Neural progenitor cell (in vitro differentiated cells): Measurements from ENCODE around the gene TEAD1. TPM values are rescaled to one million over a fixed set of nuclear protein-coding genes. Genes with fewer than 3 reads are reported as not detected.

Source experiments
- DNase-seq: peaks from one replicate; pipeline ENCODE4 v3.0.0-alpha.2; 2016; ENCODE audit warnings: low spot score
- H2AFZ ChIP-seq: fragments of 200-600 bp; sonication (generic); replicated peaks from 2 replicates; pipeline ENCODE4 v1.6.1; 2016; ENCODE audit warnings: antibody characterized with exemption
- H3F3A ChIP-seq: fragments of 200-600 bp; sonication (generic); 2 replicates; pipeline ENCODE4 v1.6.1; 2016; ENCODE audit warnings: antibody characterized with exemption, low read depth
- H3K27ac ChIP-seq: fragments of 200-600 bp; sonication (generic); 2 replicates; pipeline ENCODE4 v1.5.1; 2016; ENCODE audit warnings: mild to moderate bottlenecking
- H3K27me3 ChIP-seq: fragments of 200-600 bp; sonication (generic); 2 replicates; pipeline ENCODE4 v1.6.1; 2016; ENCODE audit warnings: mild to moderate bottlenecking, moderate library complexity
- H3K36me3 ChIP-seq: fragments of 200-600 bp; sonication (generic); 2 replicates; pipeline ENCODE4 v1.5.1; 2016
- H3K4me1 ChIP-seq: fragments of 200-600 bp; sonication (generic); 2 replicates; pipeline ENCODE4 v1.6.1; 2016; ENCODE audit warnings: mixed run types
- H3K4me2 ChIP-seq: fragments of 200-600 bp; sonication (generic); 2 replicates; pipeline ENCODE4 v1.6.1; 2016
- H3K4me3 ChIP-seq: fragments of 200-600 bp; sonication (generic); 2 replicates; pipeline ENCODE4 v1.5.1; 2016
- H3K79me2 ChIP-seq: fragments of 200-600 bp; sonication (generic); 2 replicates; pipeline ENCODE4 v1.6.1; 2016; ENCODE audit warnings: low read depth
- H3K9ac ChIP-seq: fragments of 200-600 bp; sonication (generic); 2 replicates; pipeline ENCODE4 v1.6.1; 2016
- H3K9me3 ChIP-seq: fragments of 200-600 bp; sonication (generic); 2 replicates; pipeline ENCODE4 v1.5.1; 2016; ENCODE audit warnings: low read depth
- H4K20me1 ChIP-seq: fragments of 200-600 bp; sonication (generic); 2 replicates; pipeline ENCODE4 v1.6.1; 2016; ENCODE audit warnings: low read depth
- H3K27ac Mint-ChIP-seq: 3 replicates; pipeline ENCODE4 v1.8.0; 2021; ENCODE audit warnings: mixed read lengths
- H3K27me3 Mint-ChIP-seq: 2 replicates; pipeline ENCODE4 v1.8.0; 2022; ENCODE audit warnings: low read depth, mild to moderate bottlenecking, inconsistent platforms, moderate library complexity, mixed read lengths; ENCODE audit not compliant: insufficient read depth
- H3K36me3 Mint-ChIP-seq: 3 replicates; pipeline ENCODE4 v1.8.0; 2021; ENCODE audit warnings: mixed read lengths
- H3K4me1 Mint-ChIP-seq: 3 replicates; pipeline ENCODE4 v1.8.0; 2021; ENCODE audit warnings: mixed read lengths
- H3K4me3 Mint-ChIP-seq: 3 replicates; pipeline ENCODE4 v1.8.0; 2021; ENCODE audit warnings: mild to moderate bottlenecking, moderate library complexity, mixed read lengths
- H3K9me3 Mint-ChIP-seq: 3 replicates; pipeline ENCODE4 v1.8.0; 2020; ENCODE audit warnings: mixed read lengths
- CTCF ChIP-seq: fragments of 200-600 bp; sonication (generic); IDR thresholded peaks from 2 replicates; pipeline ENCODE4 v1.5.1; 2017; ENCODE audit warnings: antibody characterized with exemption, mild to moderate bottlenecking
- EZH2 ChIP-seq: fragments of 200-600 bp; sonication (generic); IDR thresholded peaks from 2 replicates; pipeline ENCODE4 v1.6.1; 2017; ENCODE audit warnings: antibody characterized with exemption, mild to moderate bottlenecking, moderate library complexity
- EZH2phosphoT487 ChIP-seq: fragments of 200-600 bp; sonication (generic); IDR thresholded peaks from 2 replicates; pipeline ENCODE4 v1.6.1; 2017; ENCODE audit warnings: antibody characterized with exemption
- total RNA-seq: library from RNA; depleted of rRNA; stranded (reverse); fragments of >200 nt; gene quantifications from 2 replicates; pipeline ENCODE4 v1.2.3, GENCODE V29; 2015; ENCODE audit warnings: low replicate concordance

Gene TEAD1
- total RNA-seq, 1 donor from 2014 or later = 98.3 TPM

- H3K4me1 Mint-ChIP-seq = peaks cover 37% of the 10 kb centered on the region
- no peaks in the 10 kb centered on the region for H3K27me3 ChIP-seq
- no peaks in the 10 kb centered on the region for H3K27me3 Mint-ChIP-seq
- no peak for DNase-seq
- peaks cover 25% of the 10 kb centered on the region for H3K36me3 Mint-ChIP-seq
- TF ChIP-seq CTCF (no peak), EZH2 (no peak), EZH2phosphoT487 (no peak)
- no peaks in the 10 kb centered on the region for H3K36me3 ChIP-seq
- H2AFZ ChIP-seq = no peak overlapping the region
- H3K27ac ChIP-seq = no peak overlapping the region
- peaks cover 100% of the 10 kb centered on the region for H3K79me2 ChIP-seq
- H3K4me3 Mint-ChIP-seq = no peak overlapping the region
- no peaks in the 10 kb centered on the region for H3K9me3 ChIP-seq
- H3K4me1 ChIP-seq = peaks cover 13% of the 10 kb centered on the region
- no peaks in the 10 kb centered on the region for H3K9me3 Mint-ChIP-seq
- no peaks in the 10 kb centered on the region for H3F3A ChIP-seq
- H4K20me1 ChIP-seq = peaks cover 100% of the 10 kb centered on the region
- H3K27ac Mint-ChIP-seq = no peak overlapping the region
- H3K4me2 ChIP-seq = no peak overlapping the region
- H3K4me3 ChIP-seq = no peak overlapping the region
- no peak overlapping the region for H3K9ac ChIP-seq
These were observed 90.1 kb downstream of the TEAD1 start for GRCh38 chr11:12764187-12764914.

DNA sequence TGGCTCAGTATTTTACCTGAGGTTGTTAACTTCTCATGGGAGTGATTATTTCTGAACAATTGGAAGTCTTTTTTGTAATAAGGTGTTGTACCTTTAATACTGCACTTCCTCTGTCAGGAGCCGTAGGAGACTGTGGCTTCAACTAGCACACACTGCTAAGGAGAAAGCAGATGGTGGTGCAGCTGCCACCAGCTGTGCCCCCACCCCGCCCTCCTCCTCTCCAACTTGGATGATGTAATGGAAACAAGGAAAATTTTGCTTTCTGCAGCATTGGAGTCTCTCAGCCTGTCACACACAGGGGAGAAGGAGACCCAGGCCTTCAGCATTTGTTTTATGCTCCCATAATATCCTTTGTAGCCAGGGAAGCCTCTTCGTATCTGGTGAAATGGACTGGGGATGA is 91.2 kb downstream of the TEAD1 start:
- Histone ChIP-seq H3K4me3 (no peak overlapping the region), H4K20me1 (peaks cover 100% of the 10 kb centered on the region), H3K4me1 (peaks cover 13% of the 10 kb centered on the region), H3F3A (no peaks in the 10 kb centered on the region), H3K9me3 (no peaks in the 10 kb centered on the region), H3K36me3 (no peaks in the 10 kb centered on the region), H3K27me3 (no peaks in the 10 kb centered on the region), H3K4me2 (no peak overlapping the region), H3K27ac (no peak overlapping the region), H2AFZ (no peak overlapping the region), H3K9ac (no peak overlapping the region), H3K79me2 (peaks cover 100% of the 10 kb centered on the region)
- H3K9me3 Mint-ChIP-seq = no peaks in the 10 kb centered on the region
- no peak overlapping the region for H3K27ac Mint-ChIP-seq
- peaks cover 25% of the 10 kb centered on the region for H3K36me3 Mint-ChIP-seq
- no peak overlapping the region for H3K4me3 Mint-ChIP-seq
- no peaks in the 10 kb centered on the region for H3K27me3 Mint-ChIP-seq
- H3K4me1 Mint-ChIP-seq = peaks cover 37% of the 10 kb centered on the region
- DNase-seq = no peak
- TF ChIP-seq EZH2phosphoT487 = no peak
- TF ChIP-seq CTCF = no peak
- TF ChIP-seq EZH2 = no peak

DNA sequence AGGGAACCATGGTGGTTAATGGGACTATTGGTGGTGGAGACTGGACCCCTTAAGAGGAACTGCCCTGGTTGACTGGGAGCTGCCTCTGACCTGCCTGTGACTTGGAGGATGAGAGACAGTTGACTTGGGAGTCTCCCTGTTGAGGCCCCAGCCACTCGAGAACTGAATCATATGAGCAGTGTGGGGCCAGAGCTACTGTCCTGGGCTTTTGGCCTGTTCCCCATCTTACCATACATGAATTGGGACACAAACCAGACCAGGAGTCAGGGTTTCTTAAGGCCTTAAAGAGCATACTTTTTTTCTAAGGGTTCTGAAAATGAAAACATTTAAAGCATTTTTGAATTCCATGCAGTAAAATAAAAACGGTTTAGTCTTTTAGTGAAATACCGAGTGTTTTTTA is 92.8 kb downstream of the TEAD1 start:
- peaks cover 100% of the 10 kb centered on the region for H3K79me2 ChIP-seq
- Mint-ChIP-seq H3K27ac (no peak overlapping the region), H3K36me3 (peaks cover 25% of the 10 kb centered on the region), H3K4me1 (peaks cover 25% of the 10 kb centered on the region), H3K9me3 (no peaks in the 10 kb centered on the region), H3K27me3 (peaks cover 2% of the 10 kb centered on the region), H3K4me3 (no peak overlapping the region)
- no peaks in the 10 kb centered on the region for H3K36me3 ChIP-seq
- H3K9me3 ChIP-seq = no peaks in the 10 kb centered on the region
- no peak overlapping the region for H3K4me3 ChIP-seq
- H3K27me3 ChIP-seq = no peaks in the 10 kb centered on the region
- no peak overlapping the region for H3K27ac ChIP-seq
- peaks cover 99% of the 10 kb centered on the region for H4K20me1 ChIP-seq
- H3K9ac ChIP-seq = no peak overlapping the region
- no peak for TF ChIP-seq EZH2phosphoT487
- TF ChIP-seq CTCF = no peak
- TF ChIP-seq EZH2 = no peak
- H3K4me2 ChIP-seq = no peak overlapping the region
- H3F3A ChIP-seq = no peaks in the 10 kb centered on the region
- H2AFZ ChIP-seq = no peak overlapping the region
- DNase-seq = no peak
- peaks cover 13% of the 10 kb centered on the region for H3K4me1 ChIP-seq
